Stimulated activated CD4-positive, alpha-beta T cell treated with anti-CD3 and anti-CD28 coated beads, Interleukin-1b, Interleukin-23, amount 100 ng/mL, for 24 hours (primary cell): ENCODE measurements around the gene EFCAB5.
"Not testable (repeated sequence)": the region's sequence is repeated elsewhere in the genome, so short reads cannot be mapped to it uniquely, and the experiment has no call there.

ENCODE experiments used
- DNase-seq, 4 experiments: peaks; one replicate each; pipeline ENCODE4 v3.0.0-alpha.2; 2020; ENCODE audit warnings: low read depth in 4 of 4, low spot score in 1 of 4

The EFCAB5 gene

GRCh38 chr17:29941334-29941733 lies at the start of gene EFCAB5:
EFCAB5 (plus strand) TSS chr17:29941634; CDS start chr17:29941797, 163 bp downstream.
- no peak for DNase-seq

GRCh38 chr17:29892201-29892600 lies 49.2 kb upstream of the EFCAB5 start:
- no peak for DNase-seq

GRCh38 chr17:29897136-29897535 lies 44.3 kb upstream of the EFCAB5 start:
- not testable (repeated sequence) for DNase-seq

- no peak for DNase-seq
Measured at GRCh38 chr17:29903471-29903870, 38.0 kb upstream of the EFCAB5 start.

- no peak for DNase-seq
Measured at GRCh38 chr17:29905086-29905878, 36.2 kb upstream of the EFCAB5 start.

GRCh38 chr17:29905879-29906167 lies 35.6 kb upstream of the EFCAB5 start:
- no peak for DNase-seq

GRCh38 chr17:29906969-29907368 lies 34.5 kb upstream of the EFCAB5 start:
- DNase-seq = no peak

GRCh38 chr17:29909236-29910003 lies 32.0 kb upstream of the EFCAB5 start:
- no peak for DNase-seq

GRCh38 chr17:29911641-29912177 lies 29.7 kb upstream of the EFCAB5 start:
- no peak for DNase-seq

GRCh38 chr17:29914819-29915537 lies 26.5 kb upstream of the EFCAB5 start:
- no peak for DNase-seq

GRCh38 chr17:29918016-29918415 lies 23.4 kb upstream of the EFCAB5 start:
- DNase-seq = no peak

- no peak for DNase-seq
Measured at GRCh38 chr17:29918922-29919856, 22.2 kb upstream of the EFCAB5 start.

- no peak for DNase-seq
Measured at GRCh38 chr17:29924786-29925185, 16.6 kb upstream of the EFCAB5 start.

- DNase-seq = no peak
Measured at GRCh38 chr17:29927546-29927945, 13.9 kb upstream of the EFCAB5 start.

- DNase-seq = peak in 1 of 4 experiments; percentile 7
Measured at GRCh38 chr17:29929006-29929532, 12.4 kb upstream of the EFCAB5 start.

GRCh38 chr17:29929533-29930408 lies 11.7 kb upstream of the EFCAB5 start, which contains the start of gene SSH2:
SSH2 (minus strand) TSS chr17:29930228; CDS start chr17:29930000, 228 bp downstream.
- peak; percentile 67 to 84 (median 82) for DNase-seq

- no peak for DNase-seq
Measured at GRCh38 chr17:29930409-29931010, 10.9 kb upstream of the EFCAB5 start.

GRCh38 chr17:29931231-29931932 lies 10.1 kb upstream of the EFCAB5 start:
- peak in 3 of 4 experiments; percentile 26 to 42 (median 37) for DNase-seq
